Spleen (tissue), 7 donors: ENCODE measurements around the gene FPR1.

Source experiments
- CTCF ChIP-seq, 11 experiments: fragments of 200-600 bp in 7 of 11; fragments of 450-650 bp in 4 of 11; sonication (generic) in 4 of 11; IDR thresholded peaks in 8 of 11; conservative IDR thresholded peaks in 3 of 11; 1 replicate in 7 of 11; 2 replicates in 4 of 11; pipeline versions ENCODE4 v1.4.0 to v1.8.0; 2016 to 2021; ENCODE audit warnings: antibody characterized with exemption in 11 of 11, inconsistent platforms in 4 of 11, mild to moderate bottlenecking in 1 of 11
- POLR2AphosphoS5 ChIP-seq, 3 donors: sonication (generic); formaldehyde crosslinking; IDR thresholded peaks; one replicate each; pipeline ENCODE4 v1.5.1; 2017; ENCODE audit warnings: antibody characterized with exemption in 3 of 3
- donor health status: DM: no; HTN: no; CAD: no; lungs with moderate emphysema.
- donor health status: DM: no; HTN: no; CAD: no.
- donor health status: DM: no; HTN: no; CAD: no.

DNA sequence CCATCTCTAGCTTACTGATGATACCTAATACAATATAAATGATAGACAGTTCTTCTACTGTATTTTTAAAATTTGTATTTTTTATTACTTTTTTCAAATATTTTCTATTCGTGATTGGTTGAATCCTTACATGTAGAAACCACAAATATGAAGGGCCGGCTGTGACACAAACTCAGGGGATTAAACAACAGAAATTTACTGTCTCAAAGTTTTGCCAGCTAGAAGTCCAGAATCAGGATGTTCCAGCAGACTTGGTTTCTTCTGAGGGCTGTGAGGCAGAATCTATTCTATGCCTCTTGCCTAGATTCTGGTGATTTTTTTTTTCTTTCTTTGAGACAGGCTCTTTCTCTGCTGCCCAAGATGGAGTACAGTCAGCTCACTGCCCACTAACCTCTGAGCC, 13.8 kb downstream of the FPR1 start:
- TF ChIP-seq CTCF (IDR thresholded peaks at IDR 0.05 in 8 of 11, conservative IDR thresholded peaks at IDR 0.05 in 3 of 11) (no peak), POLR2AphosphoS5 (IDR thresholded peaks at IDR 0.05) (no peak)
